H1 (cell line): ENCODE results near the gene RASA1. TPM values are rescaled to one million over a fixed set of nuclear protein-coding genes. Genes with fewer than 3 reads are reported as not detected.

Experiments
- CTCF ChIA-PET: fragments of 300-600 bp; sonication (Branson Sonifier 250); formaldehyde crosslinking; loops from one replicate; lab custom pipeline; 2021; ENCODE audit not compliant: partially characterized antibody; lab: Charles Lee
- POLR2A ChIA-PET: fragments of 300-600 bp; sonication (Branson Sonifier 250); formaldehyde crosslinking; loops from one replicate; lab custom pipeline; 2021; ENCODE audit warnings: inconsistent platforms; ENCODE audit not compliant: partially characterized antibody; lab: Charles Lee
- DNase-seq, 2 experiments: peaks; one replicate each; pipeline versions ENCODE4 v3.0.0 to v3.0.0-alpha.2; 2010 to 2022; ENCODE audit warnings: low spot score in 2 of 2, low read depth in 1 of 2, mixed read lengths in 1 of 2
- FAIRE-seq: peaks from 2 replicates; lab custom pipeline; 2011; peaks lifted over from hg19 to GRCh38; lab: Jason Lieb, UNC
- H2AFZ ChIP-seq: 2 replicates; pipeline ENCODE4 v1.8.1; 2012; ENCODE audit warnings: low read length, inconsistent platforms
- H2AK5ac ChIP-seq: 2 replicates; pipeline ENCODE4 v1.6.1; 2013; ENCODE audit warnings: low read depth, low read length
- H2BK120ac ChIP-seq: replicated peaks from 2 replicates; pipeline ENCODE3; 2013; ENCODE audit warnings: low read depth, low read length, inconsistent platforms
- H2BK12ac ChIP-seq: 2 replicates; pipeline ENCODE4 v1.6.1; 2013; ENCODE audit warnings: low read depth, low read length
- H2BK15ac ChIP-seq: 2 replicates; pipeline ENCODE4 v1.6.1; 2013; ENCODE audit warnings: low read length
- H2BK20ac ChIP-seq: 2 replicates; pipeline ENCODE4 v1.6.1; 2013; ENCODE audit warnings: low read length
- H2BK5ac ChIP-seq: 2 replicates; pipeline ENCODE4 v1.6.1; 2013; ENCODE audit warnings: low read depth, low read length
- H3K14ac ChIP-seq: 2 replicates; pipeline ENCODE4 v1.6.1; 2013; ENCODE audit warnings: inconsistent platforms; ENCODE audit not compliant: insufficient read length
- H3K18ac ChIP-seq: 2 replicates; pipeline ENCODE4 v1.6.1; 2013; ENCODE audit warnings: low read length; ENCODE audit errors: extremely low read depth
- H3K23ac ChIP-seq: 2 replicates; pipeline ENCODE4 v1.6.1; 2013; ENCODE audit warnings: inconsistent platforms; ENCODE audit not compliant: insufficient read length
- H3K23me2 ChIP-seq: 2 replicates; pipeline ENCODE4 v1.6.1; 2013; ENCODE audit warnings: low read depth, low read length
- H3K27ac ChIP-seq: 2 replicates; pipeline ENCODE4 v1.6.1; 2011; ENCODE audit warnings: low read depth, low read length, inconsistent platforms
- H3K27me3 ChIP-seq, 4 experiments: replicated peaks in 1 of 4; 1 replicate in 1 of 4; 2 replicates in 3 of 4; pipeline versions ENCODE4 v1.6.1 to v1.8.1; 2011 to 2013; ENCODE audit warnings: low read length in 3 of 4, mild to moderate bottlenecking in 3 of 4, inconsistent platforms in 2 of 4, mixed read lengths in 2 of 4, moderate library complexity in 1 of 4; ENCODE audit not compliant: control insufficient read depth in 3 of 4, insufficient read depth in 3 of 4; ENCODE audit errors: extremely low read depth in 1 of 4
- H3K36me3 ChIP-seq, 4 experiments: 2 replicates each; pipeline versions ENCODE4 v1.6.1 to v1.8.1; 2011 to 2013; ENCODE audit warnings: mild to moderate bottlenecking in 4 of 4, low read length in 3 of 4, moderate library complexity in 2 of 4, control low read depth in 1 of 4, inconsistent platforms in 1 of 4; ENCODE audit not compliant: insufficient read depth in 4 of 4, control insufficient read depth in 2 of 4
- H3K4ac ChIP-seq: replicated peaks from 2 replicates; pipeline ENCODE3; 2013; ENCODE audit warnings: low read length, low read depth, mixed read lengths, inconsistent platforms; ENCODE audit not compliant: insufficient read length
- H3K4me1 ChIP-seq, 4 experiments: replicated peaks in 1 of 4; 1 replicate in 1 of 4; 2 replicates in 3 of 4; pipeline versions ENCODE4 v1.6.1 to v1.8.1; 2011 to 2013; ENCODE audit warnings: low read length in 3 of 4, inconsistent platforms in 2 of 4, mixed read lengths in 1 of 4; ENCODE audit not compliant: insufficient read depth in 4 of 4, control insufficient read depth in 3 of 4
- H3K4me2 ChIP-seq, 2 experiments: 2 replicates each; pipeline versions ENCODE4 v1.6.1 to v1.8.1; 2011 to 2013; ENCODE audit warnings: low read depth in 2 of 2, low read length in 2 of 2, control low read depth in 1 of 2, inconsistent platforms in 1 of 2, mild to moderate bottlenecking in 1 of 2; ENCODE audit not compliant: insufficient read depth in 1 of 2
- H3K4me3 ChIP-seq, 4 experiments: fragments of 200-600, 300-600 bp in 1 of 4; sonication (generic), shearing (Covaris generic), sonication (Bioruptor Twin) in 1 of 4; 2 replicates each; pipeline versions ENCODE4 v1.5.1 to v1.8.1; 2011 to 2016; ENCODE audit warnings: low read length in 4 of 4, low read depth in 3 of 4, control low read depth in 2 of 4, inconsistent platforms in 2 of 4, mild to moderate bottlenecking in 2 of 4, mixed read lengths in 1 of 4, moderate library complexity in 1 of 4; ENCODE audit not compliant: insufficient read depth in 2 of 4; ENCODE audit errors: extremely low read depth in 1 of 4
- H3K56ac ChIP-seq: replicated peaks from 2 replicates; pipeline ENCODE3; 2013; ENCODE audit warnings: low read depth, mild to moderate bottlenecking, mixed read lengths, low read length, inconsistent platforms; ENCODE audit not compliant: insufficient read length
- H3K79me1 ChIP-seq: 2 replicates; pipeline ENCODE4 v1.6.1; 2013; ENCODE audit warnings: low read depth, low read length, control low read depth
- H3K79me2 ChIP-seq, 2 experiments: 2 replicates each; pipeline versions ENCODE4 v1.6.1 to v1.8.1; 2012 to 2013; ENCODE audit warnings: low read length in 2 of 2, mild to moderate bottlenecking in 2 of 2, inconsistent platforms in 1 of 2; ENCODE audit not compliant: insufficient read depth in 2 of 2, control insufficient read depth in 1 of 2
- H3K9ac ChIP-seq, 4 experiments: replicated peaks in 1 of 4; 1 replicate in 1 of 4; 2 replicates in 3 of 4; pipeline versions ENCODE4 v1.6.1 to v1.8.1; 2011 to 2013; ENCODE audit warnings: low read depth in 3 of 4, low read length in 3 of 4, control low read depth in 2 of 4, mild to moderate bottlenecking in 2 of 4, moderate library complexity in 2 of 4, inconsistent platforms in 1 of 4; ENCODE audit errors: extremely low read depth in 1 of 4
- H3K9me3 ChIP-seq, 2 experiments: 2 replicates each; pipeline versions ENCODE4 v1.6.1 to v1.8.1; 2012 to 2013; ENCODE audit warnings: mild to moderate bottlenecking in 2 of 2, moderate library complexity in 2 of 2, control low read depth in 1 of 2, inconsistent platforms in 1 of 2, low read depth in 1 of 2, low read length in 1 of 2, mixed read lengths in 1 of 2; ENCODE audit not compliant: insufficient read depth in 2 of 2
- H4K20me1 ChIP-seq, 2 experiments: replicated peaks in 1 of 2; 2 replicates each; pipeline versions ENCODE3 to v1.8.1; 2011 to 2013; ENCODE audit warnings: inconsistent platforms in 2 of 2, low read length in 2 of 2, mild to moderate bottlenecking in 1 of 2; ENCODE audit not compliant: insufficient read depth in 2 of 2, control insufficient read depth in 1 of 2
- H4K5ac ChIP-seq: 2 replicates; pipeline ENCODE4 v1.6.1; 2013; ENCODE audit warnings: low read length, low read depth, mixed read lengths, inconsistent platforms; ENCODE audit not compliant: insufficient read length
- H4K8ac ChIP-seq: 2 replicates; pipeline ENCODE4 v1.8.0; 2013; ENCODE audit warnings: mild to moderate bottlenecking, moderate library complexity, low read length, inconsistent platforms; ENCODE audit not compliant: insufficient read depth; ENCODE audit errors: extremely low read depth
- H4K91ac ChIP-seq: replicated peaks from 2 replicates; pipeline ENCODE3; 2013; ENCODE audit warnings: low read length, mixed read lengths, inconsistent platforms; ENCODE audit not compliant: insufficient read length
- BACH1 ChIP-seq: IDR thresholded peaks from 2 replicates; pipeline ENCODE4 v1.6.1; 2012; ENCODE audit warnings: low read length, improper control_type of control experiment
- BCL11A ChIP-seq, 2 experiments: IDR thresholded peaks; one replicate each; pipeline ENCODE4 v1.6.1; 2011; ENCODE audit warnings: low read depth in 2 of 2, low read length in 2 of 2, mild to moderate bottlenecking in 2 of 2
- CBX8 ChIP-seq: fragments of 300-800, 300-1000 bp; sonication (generic); IDR thresholded peaks from 2 replicates; pipeline ENCODE4 v1.7.1; 2016; ENCODE audit warnings: low read depth, low read length, borderline replicate concordance
- CEBPB ChIP-seq: IDR thresholded peaks from 2 replicates; pipeline ENCODE4 v1.6.1; 2012; ENCODE audit warnings: low read depth, low read length
- CREB1 ChIP-seq: IDR thresholded peaks from 2 replicates; pipeline ENCODE4 v1.6.1; 2012; ENCODE audit warnings: inconsistent platforms
- EZH2 ChIP-seq: fragments of 200-600 bp; sonication (generic); IDR thresholded peaks from 2 replicates; pipeline ENCODE4 v1.7.1; 2012; ENCODE audit warnings: low read depth, mild to moderate bottlenecking, moderate library complexity, low read length, inconsistent platforms; ENCODE audit not compliant: severe bottlenecking
- FOSL1 ChIP-seq: IDR thresholded peaks from 2 replicates; pipeline ENCODE4 v1.6.1; 2011; ENCODE audit warnings: mild to moderate bottlenecking, low read depth, low read length, moderate library complexity; ENCODE audit not compliant: insufficient read depth
- HDAC2 ChIP-seq, 2 experiments: fragments of 300-600 bp in 1 of 2; sonication (generic) in 1 of 2; IDR thresholded peaks; 2 replicates each; pipeline ENCODE4 v1.6.1; 2011 to 2012; ENCODE audit warnings: low read depth in 2 of 2, low read length in 2 of 2, mild to moderate bottlenecking in 2 of 2, moderate library complexity in 2 of 2, borderline replicate concordance in 1 of 2, inconsistent platforms in 1 of 2
- KDM1A ChIP-seq: fragments of 200-600, 300-600 bp; sonication (generic); IDR thresholded peaks from 2 replicates; pipeline ENCODE4 v1.7.1; 2016; ENCODE audit warnings: mild to moderate bottlenecking, low read length, borderline replicate concordance
- RNF2 ChIP-seq: fragments of 200-900, 300-1000 bp; sonication (generic); IDR thresholded peaks from 2 replicates; pipeline ENCODE4 v1.7.1; 2016; ENCODE audit warnings: borderline replicate concordance, low read depth, mild to moderate bottlenecking, antibody characterized with exemption, low read length; ENCODE audit not compliant: poor library complexity, severe bottlenecking; ENCODE audit errors: missing control alignments
- SP1 ChIP-seq: IDR thresholded peaks from 2 replicates; pipeline ENCODE4 v1.6.1; 2011; ENCODE audit warnings: low read depth, low read length
- USF2 ChIP-seq: IDR thresholded peaks from 2 replicates; pipeline ENCODE4 v1.6.1; 2011; ENCODE audit warnings: low read length, improper control_type of control experiment
- WGBS, 2 experiments: shearing (Covaris generic) in 1 of 2; methylation state at CpG; one replicate each; pipeline versions ENCODE4 v1.1.6 to v1.1.7; 2013 to 2015; ENCODE audit warnings: low lambda C conversion rate in 2 of 2, mixed read lengths in 2 of 2, inconsistent platforms in 1 of 2, low coverage in 1 of 2, missing lambda C conversion rate in 1 of 2; ENCODE audit not compliant: insufficient replicate concordance in 2 of 2, insufficient coverage in 1 of 2, insufficient read length in 1 of 2; ENCODE audit errors: extremely low coverage in 1 of 2, missing lambda C conversion rate in 1 of 2; 5-methylcytosine and 5-hydroxymethylcytosine counted together
- polyA plus RNA-seq, 7 experiments: library from polyadenylated mRNA; depleted of rRNA in 3 of 7; stranded (reverse) in 5 of 7; unstranded in 2 of 7; fragments of >200 nt in 5 of 7; fragments of 200-250 nt in 2 of 7; gene quantifications; 1 replicate in 5 of 7; 2 replicates in 1 of 7; 4 replicates in 1 of 7; pipeline versions ENCODE4 v1.2.1 to v1.2.3, GENCODE V29; 2011 to 2013; ENCODE audit warnings: missing spikeins in 2 of 7, mixed read lengths in 2 of 7
- total RNA-seq: library from RNA; stranded (reverse); fragmentation: NEBNext Ultra II Directional; extraction: Animal tissue kit (Norgen Biotek cat#: 25700); gene quantifications from 2 replicates; pipeline ENCODE4 v1.2.1, GENCODE V29; 2021
- TF ChIP-seq, protein P1 (sequence below): IDR thresholded peaks from 2 replicates; pipeline ENCODE4 v1.6.1; 2012; ENCODE audit warnings: inconsistent platforms

Gene RASA1
- total and polyA plus RNA-seq, 2 of the 8 experiments (the other 6 are each of a cell fraction or from before 2014, with no cell fraction given) = 15.9 to 33.8 TPM

GRCh38 chr5:87347272-87347671, 79.6 kb downstream of the RASA1 start:
- H3K79me2 ChIP-seq = no peaks in the 10 kb centered on the region
- H2AK5ac ChIP-seq = no peak overlapping the region
- CTCF ChIA-PET = no interaction called here
- POLR2A ChIA-PET = no interaction called here
- no peaks in the 10 kb centered on the region for H3K23me2 ChIP-seq
- H3K23ac ChIP-seq = no peak overlapping the region
- no peaks in the 10 kb centered on the region for H3K79me1 ChIP-seq
- no peaks in the 10 kb centered on the region for H3K9me3 ChIP-seq
- no peaks in the 10 kb centered on the region for H3K27me3 ChIP-seq
- no peaks in the 10 kb centered on the region for H4K20me1 ChIP-seq
- no peaks in the 10 kb centered on the region for H3K4me1 ChIP-seq
- no peak overlapping the region for H4K5ac ChIP-seq
- no peak overlapping the region for H3K4ac ChIP-seq
- H3K27ac ChIP-seq = no peak overlapping the region
- H2BK15ac ChIP-seq = no peak overlapping the region
- H3K56ac ChIP-seq = no peak overlapping the region
- H4K8ac ChIP-seq = no peak overlapping the region
- no peak overlapping the region for H2BK5ac ChIP-seq
- DNase-seq (no peak), FAIRE-seq (no peak)
- no peak overlapping the region for H2BK20ac ChIP-seq
- H3K9ac ChIP-seq = no peak overlapping the region
- H3K4me3 ChIP-seq = no peak overlapping the region
- no peak overlapping the region for H3K18ac ChIP-seq
- no peak overlapping the region for H3K4me2 ChIP-seq
- H2BK120ac ChIP-seq = no peak overlapping the region
- H2BK12ac ChIP-seq = no peak overlapping the region
- H3K14ac ChIP-seq = no peak overlapping the region
- peaks cover 0 to 17% (median 3%) of the 10 kb centered on the region in 4 experiments; a peak in 3 of 8 replicates for H3K36me3 ChIP-seq
- H4K91ac ChIP-seq = no peak overlapping the region
- 100% methylated on average over 1 of the region's 1 CpG; no CpG with 5 or more reads in 1 of the 2 experiments for WGBS, 2 experiments
- H2AFZ ChIP-seq = no peak overlapping the region
- TF ChIP-seq EZH2 (no peak), RNF2 (no peak), SP1 (no peak), CEBPB (no peak), KDM1A (no peak), CBX8 (no peak), FOSL1 (no peak), HDAC2 (IDR thresholded peaks at IDR 0.05; ENCODE audit: borderline replicate concordance in 1 of 2, low read depth in 2 of 2, low read length in 2 of 2) (no peak), BCL11A (IDR thresholded peaks at IDR 0.05; ENCODE audit: low read depth in 2 of 2, low read length in 2 of 2) (no peak), BACH1 (no peak), USF2 (no peak), CREB1 (no peak)
- TF ChIP-seq, protein P1, sequence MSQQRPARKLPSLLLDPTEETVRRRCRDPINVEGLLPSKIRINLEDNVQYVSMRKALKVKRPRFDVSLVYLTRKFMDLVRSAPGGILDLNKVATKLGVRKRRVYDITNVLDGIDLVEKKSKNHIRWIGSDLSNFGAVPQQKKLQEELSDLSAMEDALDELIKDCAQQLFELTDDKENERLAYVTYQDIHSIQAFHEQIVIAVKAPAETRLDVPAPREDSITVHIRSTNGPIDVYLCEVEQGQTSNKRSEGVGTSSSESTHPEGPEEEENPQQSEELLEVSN = no peak
